ENCODE measurements around the gene LIPC.

Gene LIPC

GRCh38 chr15:58541410-58542087 lies 109.8 kb downstream of the LIPC start:
- no peak for DNase-seq (ENCODE audit: low spot score)

DNA sequence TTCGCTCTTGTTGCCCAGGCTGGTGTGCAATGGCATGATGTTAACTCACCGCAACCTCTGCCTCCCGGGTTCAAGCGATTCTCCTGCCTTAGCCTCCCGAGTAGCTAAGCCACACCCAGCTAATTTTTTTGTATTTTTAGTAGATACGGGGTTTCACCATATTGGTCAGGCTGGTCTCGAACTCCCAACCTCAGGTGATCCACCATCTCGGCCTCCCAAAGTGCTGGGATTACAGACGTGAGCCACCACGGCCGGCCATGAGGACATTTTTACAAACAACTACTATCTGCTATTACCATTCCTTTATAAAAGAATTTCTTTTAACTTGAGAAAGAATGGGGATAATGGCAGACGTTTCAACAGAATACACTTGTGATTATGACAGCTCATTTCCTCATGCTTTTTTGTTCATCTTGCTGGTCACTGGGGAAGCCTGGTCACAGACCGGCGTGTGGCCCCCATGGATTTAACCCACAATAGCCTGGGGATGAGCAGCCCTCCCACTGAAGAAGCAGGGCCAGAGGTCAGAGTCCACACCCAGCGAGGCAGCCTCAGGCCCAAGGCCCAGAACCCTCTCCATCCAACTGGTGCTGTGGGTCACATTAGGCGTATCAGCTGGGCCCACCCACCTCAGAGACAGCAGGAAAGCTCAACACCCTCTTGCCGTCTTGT lies 112.0 kb downstream of the LIPC start:
- no peak for DNase-seq (ENCODE audit: low spot score)

GRCh38 chr15:58544756-58545155 lies 113.0 kb downstream of the LIPC start:
- DNase-seq (ENCODE audit: low spot score) = no peak

DNA sequence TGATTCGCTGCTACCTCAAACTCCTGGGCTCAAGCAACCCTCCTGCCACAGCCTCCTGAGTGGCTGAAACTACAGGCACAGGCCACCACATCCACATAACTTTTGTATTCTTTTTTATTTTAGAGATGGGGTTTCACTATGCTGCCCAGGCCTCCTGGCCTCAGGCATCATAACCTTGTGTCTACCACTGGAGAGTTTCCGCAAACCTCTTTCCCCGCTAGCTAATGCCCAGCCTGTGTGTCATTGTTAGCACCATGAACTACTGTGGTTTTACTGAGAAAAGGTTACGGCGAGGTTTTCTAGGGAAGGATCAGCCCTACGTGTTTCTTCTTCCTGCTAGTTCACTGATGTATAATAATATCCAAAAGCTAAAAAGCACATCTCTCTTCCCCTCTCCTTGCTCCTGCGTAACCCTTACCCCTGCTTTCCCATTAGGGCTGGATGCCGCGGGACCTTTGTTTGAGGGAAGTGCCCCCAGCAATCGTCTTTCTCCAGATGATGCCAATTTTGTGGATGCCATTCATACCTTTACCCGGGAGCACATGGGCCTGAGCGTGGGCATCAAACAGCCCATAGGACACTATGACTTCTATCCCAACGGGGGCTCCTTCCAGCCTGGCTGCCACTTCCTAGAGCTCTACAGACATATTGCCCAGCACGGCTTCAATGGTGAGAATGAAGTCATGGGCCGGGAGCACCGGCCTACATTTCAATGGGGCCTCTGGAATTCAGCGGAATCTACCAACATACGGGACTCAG lies 113.7 kb downstream of the LIPC start:
- DNase-seq (ENCODE audit: low spot score) = no peak

DNA sequence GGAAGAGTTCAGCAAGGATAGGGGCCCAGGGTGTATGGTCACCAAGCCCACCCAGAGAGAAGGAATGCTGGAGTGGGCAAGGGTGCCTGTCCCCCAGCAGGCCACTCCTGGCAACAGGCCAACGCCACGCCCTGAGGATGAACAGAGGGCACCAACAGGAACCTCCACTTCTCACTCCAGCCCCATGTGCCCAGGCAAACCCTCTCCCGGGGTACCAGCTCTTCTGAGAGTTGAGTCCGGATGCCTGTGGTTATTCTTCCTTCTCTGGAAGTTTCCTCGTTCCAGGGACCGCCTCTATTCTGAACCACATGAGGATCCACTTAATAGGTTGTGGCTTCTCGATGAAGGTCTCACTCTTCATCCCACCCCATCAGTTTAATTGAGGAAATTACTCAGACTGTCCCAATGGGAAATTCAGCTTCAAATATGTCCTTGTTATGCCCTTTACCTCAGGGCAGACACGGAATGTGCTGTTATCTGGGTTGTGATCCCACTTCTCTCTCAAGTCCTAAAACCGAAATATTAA lies 114.3 kb downstream of the LIPC start:
- DNase-seq (ENCODE audit: low spot score) = no peak

GRCh38 chr15:58546635-58547627 lies 115.1 kb downstream of the LIPC start:
- DNase-seq (ENCODE audit: low spot score) = peak; percentile 86

GRCh38 chr15:58547628-58548307 lies 116.0 kb downstream of the LIPC start:
- no peak for DNase-seq (ENCODE audit: low spot score)

- no peak for DNase-seq (ENCODE audit: low spot score)
Measured at GRCh38 chr15:58548308-58549012, 116.7 kb downstream of the LIPC start.

DNA sequence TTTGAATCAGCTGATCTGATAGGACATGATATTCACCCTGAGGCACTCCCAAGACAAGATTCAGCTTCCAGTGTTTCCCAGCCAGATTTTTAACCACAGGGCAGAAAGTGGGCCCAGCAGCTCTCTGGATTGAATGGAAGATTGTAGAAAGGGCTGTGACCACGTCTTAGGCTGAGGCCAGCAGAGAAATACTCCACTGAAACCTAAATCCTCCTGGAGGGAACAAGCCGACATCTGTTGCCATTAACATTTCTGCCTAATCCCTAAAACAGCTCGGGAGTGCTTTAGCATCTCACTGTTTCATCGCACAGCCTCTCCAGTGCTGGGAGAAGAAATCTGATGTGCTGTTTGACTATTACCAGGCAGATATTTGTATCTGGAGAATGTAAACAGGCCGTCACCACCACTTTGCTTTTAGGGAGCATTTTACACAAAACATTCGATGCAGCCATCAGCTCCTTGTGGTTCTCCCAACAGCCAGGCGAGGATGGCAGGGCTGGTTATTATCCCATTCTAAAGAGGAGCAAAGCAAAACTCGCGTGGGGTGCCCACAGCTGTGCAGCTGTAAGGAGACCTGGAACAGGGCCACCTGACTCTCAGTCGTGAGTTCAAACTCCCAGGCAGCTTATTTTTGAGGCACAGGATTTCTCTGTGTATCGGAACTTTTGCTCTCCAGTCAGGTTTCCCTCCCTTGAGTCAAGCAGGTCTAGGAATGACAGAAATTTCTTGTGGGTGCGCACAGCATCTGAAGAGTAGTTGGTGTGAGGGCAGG lies 117.4 kb downstream of the LIPC start:
- DNase-seq (ENCODE audit: low spot score) = no peak

DNA sequence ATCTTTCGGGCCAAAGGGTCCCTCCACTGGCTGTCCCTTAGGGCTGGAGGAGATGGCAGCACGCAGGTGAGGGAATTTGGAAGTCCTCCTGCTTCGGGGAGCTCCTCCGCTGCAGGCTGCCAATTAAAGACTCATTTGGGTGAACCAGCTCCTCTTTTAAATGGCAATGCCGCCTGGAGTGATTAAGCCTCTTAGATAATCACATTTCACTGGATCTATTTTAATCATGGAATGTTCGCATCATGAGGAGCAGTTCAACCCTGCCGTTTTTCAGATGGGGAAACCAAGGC lies 117.9 kb downstream of the LIPC start:
- no peak for DNase-seq (ENCODE audit: low spot score)

DNA sequence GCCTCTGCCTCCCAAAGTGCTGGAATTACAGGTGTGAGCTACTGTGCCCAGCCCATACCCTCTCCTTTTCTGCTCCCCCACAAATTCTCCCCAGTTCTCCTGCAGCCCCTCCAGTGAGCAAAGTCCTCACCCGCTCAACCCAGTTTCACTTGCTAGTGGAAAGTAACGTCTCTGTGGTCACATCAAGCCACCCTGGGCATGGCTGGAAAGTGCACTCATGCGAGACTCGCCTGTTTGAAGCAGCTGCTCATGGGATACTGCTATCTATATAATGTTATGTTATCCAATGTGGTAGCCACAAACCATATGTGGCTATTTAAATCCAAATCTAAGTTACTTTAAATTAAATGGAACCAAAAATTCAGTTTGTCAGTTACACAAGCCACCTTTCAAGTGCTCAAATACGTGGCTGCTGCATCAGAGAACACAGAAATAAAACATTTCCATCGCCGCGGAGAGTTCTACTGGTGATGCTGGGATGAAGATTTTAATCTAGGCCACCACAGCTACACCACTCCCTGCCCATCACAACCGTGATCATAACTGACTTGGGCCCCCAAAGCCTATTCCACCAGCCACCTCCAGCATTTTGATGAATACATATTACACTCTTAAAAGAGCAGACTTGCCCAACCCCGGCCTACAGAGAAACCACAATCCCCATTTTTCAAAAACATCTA lies 119.4 kb downstream of the LIPC start:
- DNase-seq (ENCODE audit: low spot score) = no peak

- peak; percentile 81 for DNase-seq (ENCODE audit: low spot score)
Measured at GRCh38 chr15:58551764-58552504, 120.1 kb downstream of the LIPC start.

- DNase-seq (ENCODE audit: low spot score) = no peak
Measured at GRCh38 chr15:58552505-58553364, 120.9 kb downstream of the LIPC start.

DNA sequence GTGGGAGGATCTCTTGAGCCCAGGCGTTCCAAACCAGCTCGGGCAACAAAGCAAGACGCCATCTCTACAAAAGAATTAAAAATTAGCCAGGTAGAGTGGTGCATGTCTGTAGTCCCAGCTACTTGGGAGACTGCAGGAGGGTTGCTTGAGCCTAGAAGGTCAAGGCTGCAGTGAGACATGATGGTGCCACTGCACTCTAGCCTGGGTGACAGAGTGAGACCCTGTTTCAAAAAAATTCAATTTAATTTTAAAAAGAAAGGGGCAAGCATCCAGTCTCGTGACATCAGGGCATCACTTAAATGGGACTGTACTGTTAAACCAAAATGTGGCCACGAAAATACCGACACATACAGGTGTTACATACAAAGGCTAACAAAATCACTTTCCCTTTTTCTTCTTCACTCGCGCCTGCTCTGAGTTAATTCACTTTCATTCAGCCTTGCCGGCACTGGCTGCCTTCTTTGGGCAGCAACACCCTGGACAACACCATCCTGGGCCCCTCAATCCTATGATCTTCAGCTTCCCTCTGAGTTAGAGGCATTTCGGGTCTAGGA lies 121.7 kb downstream of the LIPC start:
- DNase-seq (ENCODE audit: low spot score) = no peak

GRCh38 chr15:58554758-58555157 lies 123.0 kb downstream of the LIPC start:
- no peak for DNase-seq (ENCODE audit: low spot score)

- DNase-seq (ENCODE audit: low spot score) = no peak
Measured at GRCh38 chr15:58555162-58556027, 123.6 kb downstream of the LIPC start.

Measured in GM03348 (cell line).